Motor neuron (in vitro differentiated cells): ENCODE results near the gene H1-8. TPM values are rescaled to one million over a fixed set of nuclear protein-coding genes. Genes with fewer than 3 reads are reported as not detected.

Experiments used
- ATAC-seq, 8 experiments: fragments of 200-7000 bp; cut with Tn5 transposase; replicated peaks in 6 of 8; 2 replicates each; pipeline ENCODE4 v1.8.0; 2021; ENCODE audit warnings: mild to moderate bottlenecking in 8 of 8, moderate library complexity in 8 of 8
- H3K27ac ChIP-seq, 2 donors: fragments of 250-450 bp; sonication (Bioruptor Pico); 2 replicates each; pipeline ENCODE4 v1.9.0; 2021; ENCODE audit warnings: antibody characterized with exemption in 2 of 2, mild to moderate bottlenecking in 2 of 2, moderate library complexity in 1 of 2
- H3K4me1 ChIP-seq, 2 donors: fragments of 250-450 bp; sonication (Bioruptor Pico); replicated peaks in 1 of 2; 2 replicates each; pipeline ENCODE4 v1.6.1; 2021; ENCODE audit warnings: antibody characterized with exemption in 2 of 2, mild to moderate bottlenecking in 2 of 2, moderate library complexity in 1 of 2
- H3K4me3 ChIP-seq, 5 donors: fragments of 250-450 bp; sonication (Bioruptor Pico); 2 replicates each; pipeline ENCODE4 v1.9.0; 2021; ENCODE audit warnings: antibody characterized with exemption in 5 of 5, mild to moderate bottlenecking in 5 of 5, moderate library complexity in 4 of 5
- WGBS, 10 experiments: fragments of 450-650 bp; shearing (Covaris generic); methylation state at CpG; one replicate each; pipeline ENCODE4 v1.0.0; 2022; 5-methylcytosine and 5-hydroxymethylcytosine counted together
- in situ Hi-C, 9 experiments: fragments of 400-800 bp; cut with MboI; loops; one replicate each; pipeline ENCODE4 v1.15.0; 2021; ENCODE audit warnings: low sequenced_read_pairs in 9 of 9, low pct_unique_long_range_greater_than_20kb in 2 of 9; ENCODE audit not compliant: unreplicated experiment in 9 of 9
- total RNA-seq, 8 experiments: library from RNA; unstranded; fragments of 300-600 nt; gene quantifications; 2 replicates each; pipeline versions ENCODE4 v1.2.3 to v1.2.4, GENCODE V29; 2022

The H1-8 gene
- total RNA-seq, 8 experiments from 2014 or later, result not detected

- ATAC-seq, result no peak
- WGBS, 10 experiments, result 82 to 100% (median 100%) methylated on average over 1 to 4 of the region's 12 CpGs; no CpG with 5 or more reads in 7 of the 10 experiments
- Histone ChIP-seq H3K4me1 (peaks cover 21 to 25% of the 10 kb centered on the region in 2 donors), H3K27ac (no peak overlapping the region), H3K4me3 (no peak overlapping the region)
- in situ Hi-C loops, result no loop called here
Measured at GRCh38 chr3:129563332-129563731, 20.4 kb downstream of the H1-8 start.

- ATAC-seq, result no peak
- WGBS, 10 experiments, result 50 to 100% (median 85%) methylated on average over 1 to 2 of the region's 8 CpGs; no CpG with 5 or more reads in 4 of the 10 experiments
- no peak overlapping the region for H3K4me3 ChIP-seq
- no peak overlapping the region for H3K27ac ChIP-seq
- peaks cover 15 to 19% of the 10 kb centered on the region in 2 donors for H3K4me1 ChIP-seq
- in situ Hi-C loops, result no loop called here
Measured at GRCh38 chr3:129563850-129564535, 21.0 kb downstream of the H1-8 start.

- no peak for ATAC-seq
- H3K4me1 ChIP-seq, result peaks cover 14 to 16% of the 10 kb centered on the region in 2 donors
- no peak overlapping the region for H3K27ac ChIP-seq
- in situ Hi-C loops, result no loop called here
- WGBS, 10 experiments, result 60 to 100% (median 100%) methylated on average over 2 of the region's 21 CpGs; no CpG with 5 or more reads in 7 of the 10 experiments
- no peak overlapping the region for H3K4me3 ChIP-seq
Measured at GRCh38 chr3:129564981-129565644, 22.1 kb downstream of the H1-8 start.

- no peak overlapping the region for H3K4me3 ChIP-seq
- 87 to 100% (median 93%) methylated on average over 1 to 7 of the region's 7 CpGs; no CpG with 5 or more reads in 4 of the 10 experiments for WGBS, 10 experiments
- ATAC-seq, result no peak
- H3K27ac ChIP-seq, result no peak overlapping the region
- in situ Hi-C loops, result no loop called here
- H3K4me1 ChIP-seq, result peaks cover 6 to 8% of the 10 kb centered on the region in 2 donors
Measured at GRCh38 chr3:129565902-129566301, 22.9 kb downstream of the H1-8 start.

- Histone ChIP-seq H3K4me1 (no peaks in the 10 kb centered on the region), H3K27ac (no peak overlapping the region), H3K4me3 (no peak overlapping the region)
- WGBS, 10 experiments, result 60 to 92% (median 85%) methylated on average over 1 to 10 of the region's 18 CpGs; no CpG with 5 or more reads in 6 of the 10 experiments
- ATAC-seq, result peak in 7 of 8 experiments; percentile 21 to 96 (median 49)
- in situ Hi-C loops, result no loop called here
Measured at GRCh38 chr3:129567176-129567705, 24.3 kb downstream of the H1-8 start.

GRCh38 chr3:129567939-129568338 is 25.0 kb downstream of the H1-8 start:
- 53 to 100% (median 83%) methylated on average over 1 to 3 of the region's 6 CpGs; no CpG with 5 or more reads in 3 of the 10 experiments for WGBS, 10 experiments
- H3K4me1 ChIP-seq, result peaks cover under 1 to 5% of the 10 kb centered on the region in 2 donors
- ATAC-seq, result no peak
- in situ Hi-C loops, result no loop called here
- H3K27ac ChIP-seq, result no peak overlapping the region
- H3K4me3 ChIP-seq, result no peak overlapping the region

- WGBS, 10 experiments, result 83 to 100% (median 96%) methylated on average over 1 to 6 of the region's 7 CpGs; no CpG with 5 or more reads in 5 of the 10 experiments
- in situ Hi-C loops, result no loop called here
- H3K27ac ChIP-seq, result no peak overlapping the region
- ATAC-seq, result no peak
- H3K4me3 ChIP-seq, result no peak overlapping the region
- peaks cover 10 to 16% of the 10 kb centered on the region in 2 donors for H3K4me1 ChIP-seq
Measured at GRCh38 chr3:129569856-129570255, 26.9 kb downstream of the H1-8 start.

- Histone ChIP-seq H3K27ac (no peak overlapping the region), H3K4me3 (no peak overlapping the region), H3K4me1 (peaks cover 10 to 17% of the 10 kb centered on the region in 2 donors)
- no peak for ATAC-seq
- WGBS, 10 experiments, result 80 to 100% (median 96%) methylated on average over 1 to 7 of the region's 22 CpGs; no CpG with 5 or more reads in 6 of the 10 experiments
- in situ Hi-C loops, result no loop called here
Measured at GRCh38 chr3:129571605-129572547, 28.9 kb downstream of the H1-8 start.

GRCh38 chr3:129572603-129573002 is 29.6 kb downstream of the H1-8 start:
- no peak overlapping the region for H3K27ac ChIP-seq
- ATAC-seq, result no peak
- H3K4me3 ChIP-seq, result no peak overlapping the region
- 50 to 93% (median 80%) methylated on average over 1 to 8 of the region's 18 CpGs; no CpG with 5 or more reads in 4 of the 10 experiments for WGBS, 10 experiments
- in situ Hi-C loops, result no loop called here
- peaks cover 17 to 24% of the 10 kb centered on the region in 2 donors for H3K4me1 ChIP-seq

- no peak overlapping the region for H3K4me3 ChIP-seq
- 71 to 100% (median 81%) methylated on average over 1 to 7 of the region's 14 CpGs; no CpG with 5 or more reads in 4 of the 10 experiments for WGBS, 10 experiments
- in situ Hi-C loops, result no loop called here
Measured at GRCh38 chr3:129573493-129573892, 30.5 kb downstream of the H1-8 start.

GRCh38 chr3:129574206-129574605 is 31.2 kb downstream of the H1-8 start:
- Histone ChIP-seq H3K4me1 (peaks cover 20 to 26% of the 10 kb centered on the region in 2 donors), H3K27ac (no peak overlapping the region), H3K4me3 (no peak overlapping the region)
- 100% methylated on average over 2 of the region's 24 CpGs; no CpG with 5 or more reads in 9 of the 10 experiments for WGBS, 10 experiments
- in situ Hi-C loops, result no loop called here
- ATAC-seq, result no peak

More at GRCh38 chr3:129573493-129573892, 30.5 kb downstream of the H1-8 start:
- H3K27ac ChIP-seq, result no peak overlapping the region
- ATAC-seq, result no peak
- H3K4me1 ChIP-seq, result peaks cover 20 to 26% of the 10 kb centered on the region in 2 donors

GRCh38 chr3:129575233-129575996 is 32.4 kb downstream of the H1-8 start:
- 55 to 90% (median 83%) methylated on average over 1 to 2 of the region's 19 CpGs; no CpG with 5 or more reads in 7 of the 10 experiments for WGBS, 10 experiments
- in situ Hi-C loops, result no loop called here
- Histone ChIP-seq H3K4me1 (peaks cover 20 to 26% of the 10 kb centered on the region in 2 donors), H3K27ac (no peak overlapping the region), H3K4me3 (no peak overlapping the region)
- no peak for ATAC-seq
